Activated CD4-positive, alpha-beta T cell treated with anti-CD3 and anti-CD28 coated beads for 1 hour (primary cell): ENCODE data around the gene SPAG16.

Source experiments
- DNase-seq: peaks from one replicate; pipeline ENCODE4 v3.0.0-alpha.2; 2020

Gene SPAG16

GRCh38 chr2:214103276-214104001 is 819.2 kb downstream of the SPAG16 start:
- DNase-seq, result no peak

GRCh38 chr2:214104219-214104618 is 820.0 kb downstream of the SPAG16 start:
- DNase-seq, result no peak

- DNase-seq, result no peak
These were observed 820.7 kb downstream of the SPAG16 start for GRCh38 chr2:214104967-214105366.

GRCh38 chr2:214107726-214108125 is 823.5 kb downstream of the SPAG16 start:
- no peak for DNase-seq

- no peak for DNase-seq
These were observed 824.3 kb downstream of the SPAG16 start for GRCh38 chr2:214108598-214108997.

GRCh38 chr2:214117054-214117453 is 832.8 kb downstream of the SPAG16 start:
- no peak for DNase-seq

GRCh38 chr2:214126135-214126534 is 841.9 kb downstream of the SPAG16 start:
- no peak for DNase-seq

- no peak for DNase-seq
These were observed 842.9 kb downstream of the SPAG16 start for GRCh38 chr2:214127170-214127569.

GRCh38 chr2:214127571-214127970 is 843.3 kb downstream of the SPAG16 start:
- no peak for DNase-seq

- no peak for DNase-seq
These were observed 843.8 kb downstream of the SPAG16 start for GRCh38 chr2:214128040-214128439.

- no peak for DNase-seq
These were observed 845.9 kb downstream of the SPAG16 start for GRCh38 chr2:214130114-214130513.

GRCh38 chr2:214135966-214136365 is 851.7 kb downstream of the SPAG16 start:
- no peak for DNase-seq

GRCh38 chr2:214138779-214139178 is 854.5 kb downstream of the SPAG16 start:
- no peak for DNase-seq

- no peak for DNase-seq
These were observed 855.5 kb downstream of the SPAG16 start for GRCh38 chr2:214139630-214140284.

GRCh38 chr2:214156971-214157370 is 872.7 kb downstream of the SPAG16 start:
- DNase-seq, result no peak

- no peak for DNase-seq
These were observed 874.6 kb downstream of the SPAG16 start for GRCh38 chr2:214158851-214159250.

- DNase-seq, result no peak
These were observed 885.0 kb downstream of the SPAG16 start for GRCh38 chr2:214169281-214169680.

GRCh38 chr2:214169736-214170135 is 885.5 kb downstream of the SPAG16 start:
- DNase-seq, result no peak

GRCh38 chr2:214174563-214174962 is 890.3 kb downstream of the SPAG16 start:
- no peak for DNase-seq

- DNase-seq, result no peak
These were observed 895.8 kb downstream of the SPAG16 start for GRCh38 chr2:214180071-214180470.

GRCh38 chr2:214180686-214181085 is 896.4 kb downstream of the SPAG16 start:
- DNase-seq, result no peak

- no peak for DNase-seq
These were observed 900.2 kb downstream of the SPAG16 start for GRCh38 chr2:214184461-214184860.

- DNase-seq, result no peak
These were observed 901.3 kb downstream of the SPAG16 start for GRCh38 chr2:214185546-214185945.

GRCh38 chr2:214192711-214193110 is 908.4 kb downstream of the SPAG16 start:
- DNase-seq, result no peak

- DNase-seq, result no peak
These were observed 909.7 kb downstream of the SPAG16 start for GRCh38 chr2:214193943-214194342.
